H54 (cell line): ENCODE results near the gene APBA2.

Experiments used
- DNase-seq: peaks from one replicate; pipeline ENCODE4 v3.0.0; 2011; ENCODE audit warnings: low spot score, mixed read lengths; ENCODE audit not compliant: insufficient read length
- FAIRE-seq: peaks from 3 replicates; lab custom pipeline; 2011; peaks lifted over from hg19 to GRCh38; lab: Jason Lieb, UNC
- POLR2A ChIP-seq: IDR thresholded peaks from 2 replicates; pipeline ENCODE4 v1.6.1; 2011; ENCODE audit warnings: low read depth, mild to moderate bottlenecking, low read length

APBA2 gene

DNA sequence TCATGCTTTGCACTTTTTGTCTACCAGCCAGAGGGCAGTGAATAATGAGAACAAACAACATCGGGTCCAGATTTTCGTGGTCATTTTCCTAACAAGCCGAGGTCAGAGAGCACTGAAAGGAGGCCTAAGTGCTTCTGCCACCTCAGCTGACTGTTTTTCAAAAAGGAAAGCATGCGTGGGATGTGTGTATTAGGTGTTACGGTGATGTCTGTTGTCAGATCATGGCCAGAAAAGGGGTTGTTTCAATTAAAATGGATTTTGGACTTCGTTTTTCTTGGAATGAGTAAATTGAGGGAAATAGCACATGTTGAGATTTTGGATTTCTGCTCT lies 99.5 kb downstream of the APBA2 start:
- TF ChIP-seq POLR2A: no peak
- no peak for DNase-seq
- no peak for FAIRE-seq

DNA sequence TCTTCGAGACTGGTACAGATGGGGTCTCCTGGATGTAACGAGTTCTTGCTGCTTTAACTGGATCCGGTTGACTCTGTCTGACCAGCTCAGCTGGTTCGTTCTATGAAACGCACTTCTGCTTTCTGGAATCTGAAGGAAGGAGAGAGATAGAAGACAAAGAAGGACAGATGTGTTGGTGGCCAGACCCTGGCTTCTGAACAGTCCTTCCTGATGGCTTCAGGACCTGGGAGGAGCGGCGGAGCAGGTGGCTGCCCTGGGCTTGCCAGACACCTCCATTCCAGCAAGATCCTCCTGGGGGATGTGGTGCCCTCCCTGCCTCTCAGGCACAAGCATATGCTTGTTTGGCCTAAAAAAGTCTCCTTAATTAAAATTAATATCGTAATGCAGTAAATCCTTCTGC lies 99.9 kb downstream of the APBA2 start:
- no peak for TF ChIP-seq POLR2A
- DNase-seq (no peak), FAIRE-seq (no peak)

DNA sequence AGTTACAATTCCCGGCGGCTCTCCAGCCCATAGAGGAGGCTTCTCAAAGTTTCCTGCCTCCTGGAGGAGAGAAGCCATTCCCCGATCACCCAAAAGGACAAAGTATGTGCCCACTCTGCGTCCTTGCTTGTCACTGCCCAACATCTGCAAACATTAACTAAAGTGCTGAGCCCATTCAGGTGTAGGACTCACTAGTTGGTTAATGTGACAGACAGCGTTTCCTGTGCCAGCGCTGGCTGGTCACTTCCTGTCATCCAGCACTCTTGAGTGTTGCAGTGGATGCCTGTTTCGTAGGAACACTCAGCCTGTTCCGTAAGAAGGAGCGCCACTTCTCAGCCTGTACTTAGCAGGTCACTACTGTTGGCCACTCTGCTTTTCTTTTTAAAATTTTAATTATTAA lies 100.3 kb downstream of the APBA2 start:
- DNase-seq (no peak), FAIRE-seq (no peak)

DNA sequence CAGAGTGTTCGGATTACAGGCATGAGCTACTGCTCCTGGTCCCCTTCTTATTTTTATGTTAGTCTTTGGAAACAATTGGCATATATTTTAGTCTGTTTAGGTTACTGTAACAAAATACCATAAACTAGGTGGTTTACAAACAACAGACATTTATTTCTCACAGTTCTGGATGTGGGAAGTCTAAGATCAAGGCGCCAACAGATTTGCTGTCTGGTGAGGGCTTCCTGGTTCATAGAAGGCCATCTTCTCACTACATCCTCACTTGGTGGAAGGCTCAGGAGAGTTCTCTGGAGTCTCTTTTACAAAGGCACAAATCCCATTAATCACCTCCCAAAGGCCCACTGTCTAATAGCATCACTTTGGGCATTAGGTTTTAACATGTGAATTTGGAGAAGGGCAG lies 101.0 kb downstream of the APBA2 start:
- no peak for TF ChIP-seq POLR2A
- no peak for FAIRE-seq
- DNase-seq: no peak

More for the DNA sequence above, 100.3 kb downstream of the APBA2 start:
- no peak for TF ChIP-seq POLR2A

DNA sequence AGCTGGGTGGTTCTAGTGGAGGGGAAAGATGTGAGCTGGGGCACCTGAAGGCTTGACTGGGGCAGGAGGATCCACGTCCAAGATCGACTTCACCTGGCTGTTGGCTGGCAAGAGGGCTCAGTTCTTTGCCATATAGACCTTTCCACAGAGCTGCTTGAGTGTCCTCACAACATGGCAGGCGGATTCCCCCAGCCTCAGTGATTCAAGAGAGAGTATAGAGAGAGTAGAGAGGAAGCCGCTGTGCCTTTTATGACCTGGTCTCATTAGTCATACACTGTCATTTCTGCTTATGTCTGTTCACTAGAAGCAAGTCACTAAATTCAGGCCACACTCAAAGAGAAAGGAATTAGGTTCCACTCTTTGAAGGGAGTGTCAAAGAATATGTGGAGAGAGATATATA lies 101.6 kb downstream of the APBA2 start:
- FAIRE-seq: no peak

DNA sequence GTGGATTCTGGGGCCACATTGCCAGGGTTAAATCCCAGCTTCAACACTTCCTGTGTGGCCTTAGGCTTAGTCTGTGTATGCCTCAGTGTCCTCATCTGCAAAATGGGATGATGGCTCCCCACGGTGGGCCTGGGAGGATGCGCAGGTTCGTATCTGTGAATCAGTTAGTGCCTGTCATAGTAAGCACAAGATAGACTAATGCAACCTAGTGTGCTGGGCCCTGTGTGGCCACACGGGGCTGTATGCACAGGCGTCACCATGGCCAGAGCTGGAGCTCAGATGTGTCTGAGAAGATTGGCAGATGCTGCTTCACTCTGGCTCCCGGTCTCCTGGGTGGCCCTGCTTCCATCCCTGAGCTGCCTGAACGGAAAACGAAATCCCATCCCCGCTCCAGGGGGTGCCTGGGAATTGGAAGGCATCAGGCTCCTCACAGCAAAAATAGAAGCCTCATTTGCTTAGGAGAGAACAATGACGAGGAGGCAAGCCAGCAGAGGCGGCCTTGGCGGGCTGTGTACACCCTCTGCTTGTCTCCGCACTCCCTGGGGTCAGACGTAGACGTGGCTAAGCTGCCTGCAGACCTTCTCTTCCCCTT lies 103.6 kb downstream of the APBA2 start:
- DNase-seq (no peak), FAIRE-seq (no peak)
- TF ChIP-seq POLR2A: no peak

More for the DNA sequence above, 101.6 kb downstream of the APBA2 start:
- no peak for DNase-seq
- TF ChIP-seq POLR2A: no peak

DNA sequence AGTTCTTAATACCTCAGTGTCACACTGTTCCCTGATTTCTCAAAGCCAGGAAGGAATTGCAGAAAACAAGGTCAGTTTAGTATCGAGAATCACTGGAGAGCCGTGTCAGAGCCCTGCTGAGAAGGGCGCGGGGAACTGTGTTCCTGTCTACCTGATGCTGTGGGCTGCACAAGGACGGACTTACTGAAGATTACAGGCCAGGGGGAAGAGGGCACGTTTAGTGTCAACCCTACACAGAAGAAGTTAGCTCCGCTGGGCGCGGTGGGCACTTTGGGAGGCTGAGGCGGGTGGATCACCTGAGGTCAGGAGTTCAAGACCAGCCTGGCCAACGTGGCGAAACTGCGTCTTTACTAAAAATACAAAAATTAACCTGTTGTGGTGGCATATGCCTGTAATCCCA lies 104.1 kb downstream of the APBA2 start:
- no peak for TF ChIP-seq POLR2A
- no peak for DNase-seq
- no peak for FAIRE-seq

DNA sequence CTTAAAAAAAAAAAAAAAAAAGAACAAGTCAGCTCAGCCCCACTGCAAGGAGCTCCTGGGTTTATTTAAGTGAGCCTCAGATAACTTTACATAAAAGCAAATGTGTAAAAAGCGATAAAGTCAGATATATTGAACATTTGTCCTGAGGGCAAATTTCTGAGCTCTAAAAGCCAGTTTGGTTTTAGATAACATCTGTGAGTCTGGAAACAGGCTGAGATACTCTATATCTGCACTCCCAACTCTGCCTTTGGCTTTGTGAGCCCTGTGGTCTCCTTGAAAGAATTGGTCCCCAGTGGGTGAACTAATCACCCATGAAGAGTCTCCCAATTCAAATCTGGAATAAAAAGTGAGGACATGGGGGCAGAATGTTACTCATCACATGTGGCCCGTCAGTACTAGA lies 104.6 kb downstream of the APBA2 start:
- DNase-seq (no peak), FAIRE-seq (no peak)
- TF ChIP-seq POLR2A: no peak

DNA sequence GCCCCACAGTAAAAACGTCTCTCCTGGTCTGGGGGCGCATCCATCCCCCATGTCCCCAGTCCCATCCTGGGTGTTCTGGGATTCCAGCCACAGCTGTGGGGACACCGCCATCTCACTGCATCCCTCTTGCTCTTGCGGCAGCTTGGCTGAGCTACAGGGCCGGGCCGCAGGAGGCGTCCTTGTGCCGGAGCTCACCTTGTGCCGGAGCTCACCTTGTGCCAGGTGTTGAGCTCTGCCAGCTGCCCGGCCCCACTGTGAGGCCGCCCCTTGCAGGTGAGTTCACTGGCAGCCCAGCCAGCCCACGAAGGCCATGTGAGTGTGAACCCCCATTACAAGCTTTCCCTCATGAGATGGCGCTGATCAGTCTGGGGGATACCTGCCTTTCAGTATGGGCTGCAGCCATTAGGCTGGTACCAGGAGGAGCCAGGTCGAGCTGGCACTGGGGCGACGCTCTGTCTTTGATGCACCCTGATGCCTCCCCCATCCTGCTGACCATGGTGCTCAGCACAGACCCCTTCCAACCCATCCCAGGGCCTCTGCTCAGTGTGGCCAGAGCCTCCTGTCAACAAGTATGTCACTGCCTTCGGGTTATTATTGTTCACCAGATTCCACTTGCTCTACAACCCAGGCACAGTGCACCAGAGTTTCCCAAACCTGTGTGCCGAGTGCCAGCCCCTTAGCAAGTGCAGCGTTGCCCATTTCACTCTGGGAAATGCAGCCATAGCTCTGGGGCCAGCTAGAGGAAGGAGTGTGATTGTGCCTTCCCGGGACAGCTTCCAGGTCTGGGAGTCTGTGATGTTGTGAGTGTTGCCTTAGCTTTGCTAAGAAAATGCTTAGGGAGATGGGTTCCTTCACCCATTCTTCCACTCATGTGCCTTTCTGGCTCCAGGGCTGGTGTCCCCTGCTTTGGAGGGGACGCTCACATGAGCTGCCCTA lies 105.7 kb downstream of the APBA2 start:
- DNase-seq (no peak), FAIRE-seq (no peak)
- TF ChIP-seq POLR2A: no peak

DNA sequence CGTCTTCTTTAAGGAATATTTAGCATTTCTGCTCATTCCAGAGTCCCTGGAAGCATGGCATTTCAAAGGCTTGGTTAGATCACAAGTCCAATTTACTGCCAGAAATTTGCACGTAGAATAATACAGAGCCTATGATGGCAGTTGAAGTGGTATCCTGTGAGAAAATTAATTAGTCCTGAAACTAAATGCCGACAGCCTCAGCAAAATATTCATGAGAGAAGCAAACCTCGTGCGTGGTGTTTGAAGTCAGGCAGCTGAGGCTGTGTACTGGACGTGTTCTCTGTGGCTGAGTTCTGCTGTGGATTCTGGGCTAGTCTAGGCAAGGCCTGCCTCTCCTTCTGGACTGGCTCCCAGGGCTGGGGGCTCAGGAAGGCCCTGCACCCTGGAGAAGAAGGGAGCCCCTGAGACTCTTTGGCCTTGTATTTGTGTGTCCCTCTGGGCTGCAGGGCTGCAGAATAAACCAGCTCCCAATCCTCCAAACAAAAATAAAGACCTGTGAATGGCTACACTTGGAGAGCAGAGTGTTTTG lies 106.6 kb downstream of the APBA2 start:
- DNase-seq (no peak), FAIRE-seq (no peak)
- TF ChIP-seq POLR2A: no peak

DNA sequence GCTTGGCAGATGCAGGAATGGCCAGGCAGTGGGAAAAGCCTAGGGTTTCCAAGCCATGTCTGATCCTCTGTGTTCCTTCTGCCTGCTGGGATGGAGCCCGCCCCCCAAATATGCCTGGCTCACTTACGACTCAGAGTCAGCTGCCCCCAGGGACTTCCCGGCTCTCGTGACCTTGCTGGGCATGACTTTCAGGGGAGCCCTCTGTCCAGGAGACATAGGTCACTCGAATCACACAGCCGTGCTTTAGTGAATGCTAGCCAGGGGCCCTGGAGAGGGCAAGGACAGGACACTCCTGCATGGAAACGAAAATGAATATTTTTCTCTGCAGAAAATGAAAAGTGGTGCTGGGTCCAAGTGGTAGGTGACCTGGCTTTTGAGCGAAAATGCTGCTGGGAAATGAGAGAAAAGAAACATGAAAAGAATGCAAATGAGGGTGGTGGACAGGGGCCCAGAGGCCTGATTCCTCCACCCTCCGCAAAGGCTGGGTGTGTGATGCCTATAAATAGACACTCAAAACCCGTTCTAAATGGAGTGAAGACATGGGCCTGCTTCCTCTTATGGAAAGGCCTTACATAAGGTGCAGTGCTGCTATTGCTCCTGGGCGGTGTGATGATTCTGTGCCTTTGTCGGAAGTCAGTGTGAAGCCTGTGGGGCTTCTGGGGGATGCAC lies 107.4 kb downstream of the APBA2 start:
- no peak for TF ChIP-seq POLR2A
- DNase-seq (no peak), FAIRE-seq (no peak)

DNA sequence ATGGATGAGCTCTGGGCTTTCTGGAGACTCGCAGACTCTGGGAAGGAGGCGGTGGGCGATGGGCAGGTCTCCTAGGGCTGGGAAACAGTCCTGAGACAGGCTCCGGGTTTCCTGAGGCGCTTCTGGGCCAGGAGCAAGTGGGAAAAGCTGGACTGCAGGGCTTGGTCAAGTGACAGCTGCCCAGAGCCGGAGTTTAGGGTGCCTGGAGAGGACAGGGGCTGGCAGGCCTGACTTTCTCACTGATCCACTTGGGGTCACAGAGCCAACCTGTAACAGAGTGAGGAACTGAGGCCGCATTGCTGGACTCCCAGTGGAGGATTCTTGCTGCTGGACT lies 107.9 kb downstream of the APBA2 start:
- DNase-seq (no peak), FAIRE-seq (no peak)
- TF ChIP-seq POLR2A: no peak

DNA sequence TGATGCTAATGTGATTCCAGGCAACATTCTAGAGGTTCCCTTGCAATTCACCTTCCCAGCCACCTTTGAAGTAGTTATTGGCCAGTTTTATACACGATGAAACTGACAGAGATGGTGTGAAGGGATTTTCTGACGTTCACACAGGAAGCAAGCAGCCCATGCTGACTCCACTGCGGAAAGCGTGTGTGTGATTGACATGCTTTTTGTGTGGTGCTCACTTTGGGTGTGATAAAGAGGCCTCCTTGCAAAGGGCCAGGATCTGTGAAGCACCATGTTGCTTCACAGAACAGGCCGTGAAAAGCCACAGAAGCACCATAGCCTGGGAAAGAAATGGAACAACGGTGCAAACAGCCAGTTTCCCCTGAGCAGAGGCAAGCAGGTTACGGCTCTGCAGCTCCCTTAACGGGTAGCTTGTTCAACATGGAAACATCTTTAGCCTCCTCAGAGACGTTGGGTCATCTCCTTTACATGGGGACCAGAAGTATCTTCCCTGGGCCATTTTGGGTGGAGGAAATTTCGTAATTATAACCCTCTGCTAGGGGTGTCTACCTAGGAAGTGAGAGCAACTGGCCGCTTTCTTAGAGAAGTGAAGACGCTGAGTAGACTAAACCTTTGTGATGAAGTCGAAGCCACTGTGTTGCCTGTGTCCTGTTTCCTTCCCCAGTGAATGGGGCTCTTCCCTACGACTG lies 108.5 kb downstream of the APBA2 start:
- DNase-seq (no peak), FAIRE-seq (no peak)
- no peak for TF ChIP-seq POLR2A

DNA sequence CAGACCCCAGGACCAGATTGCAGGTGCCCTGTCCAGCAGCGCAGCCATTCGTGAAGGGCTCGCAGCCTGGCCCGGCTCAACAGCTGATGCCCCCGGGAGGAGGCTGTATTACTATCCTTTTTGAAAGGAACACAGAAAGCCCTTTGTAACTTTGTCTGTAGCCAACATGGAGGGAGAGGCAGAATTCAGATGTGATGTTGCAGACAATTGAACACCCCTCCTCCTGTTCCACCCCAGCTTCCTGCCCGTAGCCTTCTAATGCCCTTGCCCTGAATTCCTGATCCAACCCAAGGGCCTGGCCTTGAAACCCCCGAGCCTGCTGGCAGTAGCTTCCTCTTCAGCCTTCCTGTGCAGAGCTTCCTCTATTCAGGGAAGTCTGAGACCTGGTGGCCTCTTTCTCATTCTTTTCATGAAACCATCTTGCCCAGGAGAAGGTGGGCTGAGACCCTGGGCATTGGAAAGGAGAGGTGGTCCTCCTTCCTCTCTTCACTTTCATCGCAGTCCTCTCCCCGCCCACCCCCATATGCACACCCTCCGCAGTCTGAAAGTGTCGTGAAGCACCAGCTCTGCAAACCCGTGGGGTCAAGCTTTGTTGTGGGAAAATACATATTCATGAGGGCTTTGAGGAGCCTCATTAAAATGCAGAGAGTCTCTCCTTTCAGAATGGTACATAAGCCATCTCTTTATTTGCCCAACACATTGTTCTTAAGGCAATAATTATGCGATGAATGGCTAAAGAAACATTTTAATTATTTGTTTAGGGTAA lies 109.2 kb downstream of the APBA2 start:
- FAIRE-seq (no peak), DNase-seq (no peak)
- TF ChIP-seq POLR2A: no peak
